ENCODE data around the gene TSPEAR.

DNA sequence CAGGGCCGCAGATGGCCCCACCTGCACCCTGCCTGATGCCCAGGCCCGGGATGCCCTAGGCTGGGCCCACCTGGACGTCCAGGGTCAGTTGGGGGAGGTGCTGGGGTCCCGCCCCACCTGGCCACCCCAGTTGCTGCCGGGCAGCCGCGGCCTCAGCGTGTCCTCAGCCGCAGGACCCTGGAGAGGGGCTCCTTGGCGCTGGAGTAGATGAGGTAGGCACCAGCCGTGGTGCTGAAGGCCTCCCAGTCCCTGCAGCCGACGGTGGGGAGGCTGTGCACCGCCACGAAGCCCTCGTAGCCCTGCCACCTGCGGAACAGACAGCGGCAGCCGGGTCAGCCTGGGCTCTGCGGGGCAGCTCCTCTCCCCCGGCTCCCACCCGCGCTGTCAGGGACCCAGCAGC lies 211.7 kb downstream of the TSPEAR start:
- TF ChIP-seq CTCF (IDR thresholded peaks at IDR 0.05) (no peak), POLR2A (IDR thresholded peaks at IDR 0.05) (no peak)
